ENCODE measurements around the gene ECE1. TPM values are rescaled to one million over a fixed set of nuclear protein-coding genes. Genes with fewer than 3 reads are reported as not detected.
A peak's percentile ranks its signal among the peaks of the same experiment; 100 is the strongest.

The ECE1 gene
- total and polyA plus RNA-seq, 9 of the 15 experiments (the other 6 are each of a cell fraction or from before 2014, with no cell fraction given), result 0.56 to 34.8 (median 11.0) TPM

GRCh38 chr1:21176586-21177555, 113.4 kb downstream of the ECE1 start, which contains the start of gene EIF4G3 (continued):
- TF ChIP-seq CUX1 (CRISPR knock-in tag; IDR thresholded peaks at IDR 0.05) (no peak), JUNB (CRISPR knock-in tag; conservative IDR thresholded peaks at IDR 0.05) (no peak), CREBBP (IDR thresholded peaks at IDR 0.05; ENCODE audit: low read depth, low read length) (no peak), ZNF699 (CRISPR knock-in tag; IDR thresholded peaks at IDR 0.05; ENCODE audit: insufficient replicate concordance) (no peak), ZFP36 (IDR thresholded peaks at IDR 0.05; ENCODE audit: low read depth, low read length, partially characterized antibody) (no peak), POLR3A (IDR thresholded peaks at IDR 0.05; ENCODE audit: borderline replicate concordance, extremely low read depth, insufficient read depth, insufficient read length) (no peak), TEAD4 (IDR thresholded peaks at IDR 0.05; ENCODE audit: low read length) (0 out of 2 replicates have a peak, but pooled peaks have one; percentile 19), TEAD4 (CRISPR knock-in tag; IDR thresholded peaks at IDR 0.05; ENCODE audit: borderline replicate concordance) (no peak), THAP12 (CRISPR knock-in tag; IDR thresholded peaks at IDR 0.05) (peak; percentile 55; the same call in 1 of the 2 replicates), ZNF3 (CRISPR knock-in tag; IDR thresholded peaks at IDR 0.05) (no peak), ATF1 (CRISPR knock-in tag; IDR thresholded peaks at IDR 0.05) (no peak), ATF1 (tag; IDR thresholded peaks at IDR 0.05) (peak; percentile 56), U2AF1 (optimal IDR thresholded peaks at IDR 0.05; ENCODE audit: low read depth, low read length) (no peak), TFAP4 (CRISPR knock-in tag; IDR thresholded peaks at IDR 0.05; ENCODE audit: borderline replicate concordance) (peak; percentile 71), MTA3 (IDR thresholded peaks at IDR 0.05; ENCODE audit: borderline replicate concordance) (peak; percentile 70; the same call in 1 of the 2 replicates), CGGBP1 (CRISPR knock-in tag; IDR thresholded peaks at IDR 0.05) (peak; percentile 85; the same call in 1 of the 2 replicates), SMAD3 (CRISPR knock-in tag; conservative IDR thresholded peaks at IDR 0.05) (no peak), NCOR1 (IDR thresholded peaks at IDR 0.05) (no peak; the same call in 1 of the 2 replicates), ZNF134 (CRISPR knock-in tag; conservative IDR thresholded peaks at IDR 0.05) (no peak)
